RWPE2 (cell line): Measurements from ENCODE around the gene DMTF1.
"Not testable (repeated sequence)": the region's sequence is repeated elsewhere in the genome, so short reads cannot be mapped to it uniquely, and the experiment has no call there.

Experiments
- ATAC-seq: fragments of 200-7000 bp; cut with Tn5 transposase; 3 replicates; pipeline ENCODE4 v1.9.1; 2021; ENCODE audit warnings: low read depth
- DNase-seq: peaks from one replicate; pipeline ENCODE4 v3.0.0-alpha.2; 2020; ENCODE audit warnings: low spot score
- H3K27ac ChIP-seq: fragments of 450-650 bp; 2 replicates; pipeline ENCODE4 v1.5.1; 2017; ENCODE audit warnings: mild to moderate bottlenecking; ENCODE audit not compliant: poor library complexity, severe bottlenecking
- H3K27me3 ChIP-seq: fragments of 250-450 bp; sonication (Bioruptor Pico); 2 replicates; pipeline ENCODE4 v1.5.1; 2021; ENCODE audit warnings: mild to moderate bottlenecking, moderate library complexity; ENCODE audit not compliant: insufficient read depth, poor library complexity, severe bottlenecking
- H3K36me3 ChIP-seq: fragments of 250-450 bp; sonication (Bioruptor Pico); 2 replicates; pipeline ENCODE4 v1.5.1; 2020; ENCODE audit warnings: low read depth, mild to moderate bottlenecking, moderate library complexity
- H3K4me1 ChIP-seq: fragments of 250-450 bp; sonication (Bioruptor Pico); 2 replicates; pipeline ENCODE4 v1.5.1; 2021; ENCODE audit warnings: mild to moderate bottlenecking, moderate library complexity; ENCODE audit not compliant: insufficient read depth, poor library complexity, severe bottlenecking
- H3K4me3 ChIP-seq: fragments of 250-450 bp; sonication (Bioruptor Pico); 2 replicates; pipeline ENCODE4 v1.5.1; 2021; ENCODE audit warnings: mild to moderate bottlenecking, moderate library complexity; ENCODE audit not compliant: severe bottlenecking
- H3K9me3 ChIP-seq: fragments of 250-450 bp; sonication (Bioruptor Pico); 2 replicates; pipeline ENCODE4 v1.5.1; 2021; ENCODE audit warnings: mild to moderate bottlenecking, moderate library complexity; ENCODE audit not compliant: severe bottlenecking
- CTCF ChIP-seq: fragments of 450-650 bp; IDR thresholded peaks from one replicate; pipeline ENCODE4 v1.5.1; 2017; ENCODE audit warnings: mild to moderate bottlenecking, moderate library complexity; ENCODE audit not compliant: poor library complexity, severe bottlenecking

DMTF1 gene

GRCh38 chr7:87234949-87235348 is 82.7 kb downstream of the DMTF1 start:
- no peaks in the 10 kb centered on the region for H3K27me3 ChIP-seq
- ATAC-seq = peak; percentile 55
- no peaks in the 10 kb centered on the region for H3K4me1 ChIP-seq
- H3K9me3 ChIP-seq = no peaks in the 10 kb centered on the region
- no peak overlapping the region for H3K4me3 ChIP-seq
- TF ChIP-seq CTCF = no peak
- DNase-seq = no peak
- no peaks in the 10 kb centered on the region for H3K36me3 ChIP-seq
- H3K27ac ChIP-seq = no peak overlapping the region

- ATAC-seq = not testable (repeated sequence)
These were observed 86.3 kb downstream of the DMTF1 start for GRCh38 chr7:87238464-87239051.

GRCh38 chr7:87245671-87246070 is 93.4 kb downstream of the DMTF1 start:
- not testable (repeated sequence) for DNase-seq, H3K27ac ChIP-seq, H3K4me3 ChIP-seq, H3K9me3 ChIP-seq, H3K4me1 ChIP-seq, ATAC-seq, H3K36me3 ChIP-seq, H3K27me3 ChIP-seq

More at GRCh38 chr7:87238464-87239051, 86.3 kb downstream of the DMTF1 start:
- H3K36me3 ChIP-seq, H3K4me1 ChIP-seq, H3K4me3 ChIP-seq, H3K27ac ChIP-seq, H3K9me3 ChIP-seq, H3K27me3 ChIP-seq, DNase-seq: not testable (repeated sequence)
